Hair follicular keratinocyte (primary cell): ENCODE measurements around the gene IL36A. TPM values are rescaled to one million over a fixed set of nuclear protein-coding genes. Genes with fewer than 3 reads are reported as not detected.

Source experiments
- total RNA-seq: library from RNA; depleted of rRNA; stranded (reverse); fragments of >200 nt; gene quantifications from 2 replicates; pipeline ENCODE4 v1.2.3, GENCODE V29; 2015

Gene IL36A
- total RNA-seq = not detected in 2 replicates

DNA sequence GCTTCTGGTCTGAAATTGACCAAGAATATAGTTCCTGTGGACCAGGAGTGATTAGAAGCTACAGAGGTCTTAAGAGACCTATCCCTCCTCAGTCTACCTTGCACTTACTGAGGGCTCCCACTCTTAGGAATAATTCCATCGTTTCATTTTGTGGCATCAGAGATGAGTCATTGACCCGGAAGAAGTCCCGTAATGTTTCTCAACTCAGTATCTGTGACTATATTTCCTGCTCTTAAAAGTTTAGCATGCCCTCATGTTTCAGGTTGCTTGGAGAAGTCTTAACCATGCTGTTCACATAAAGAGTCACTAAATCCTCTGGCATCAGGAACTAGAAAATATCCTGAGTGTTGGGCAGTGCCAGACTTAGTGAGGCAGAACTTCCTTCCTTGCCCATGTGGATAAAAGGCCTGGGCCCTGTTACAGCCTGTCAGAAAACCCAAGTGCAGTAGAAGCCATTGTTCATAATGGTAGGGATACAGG is at the start of gene IL36A:
IL36A (plus strand) TSS at position 430 of the 480 bp plus-strand sequence. CDS start 413 bp downstream, outside the sequence.

DNA sequence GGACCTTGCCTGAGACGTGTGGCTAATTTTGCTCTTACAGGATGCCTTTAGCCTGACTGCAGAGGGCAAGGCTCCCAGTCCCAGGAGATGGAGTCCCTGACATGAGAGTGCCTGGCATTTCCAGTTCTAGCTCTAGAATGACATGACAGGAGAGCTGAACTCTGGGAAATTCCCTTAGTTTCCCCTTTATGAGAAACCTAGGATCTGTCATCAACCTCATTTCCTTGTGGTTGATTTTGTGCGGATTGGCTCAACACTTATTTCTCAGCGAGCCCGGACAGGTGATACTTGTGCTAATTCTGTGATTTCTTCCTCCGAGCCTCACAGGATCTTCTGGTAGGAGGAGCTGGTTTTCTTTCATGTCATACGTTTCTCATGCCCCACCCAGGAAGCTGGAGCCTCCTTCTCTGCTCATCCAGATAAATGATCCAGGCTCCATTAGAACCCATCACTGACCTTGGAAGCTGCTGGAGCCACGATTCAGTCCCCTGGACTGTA is 27.7 kb upstream of the IL36A start, which contains the start of gene IL36G:
IL36G (plus strand) TSS at position 448 of the 498 bp plus-strand sequence. CDS start 633 bp downstream, outside the sequence.

GRCh38 chr2:113052396-113052917 is 47.2 kb downstream of the IL36A start, which contains the start of gene IL36B:
Gene IL36B (minus strand): TSS chr2:113052867.

Other genes with a start within 250 kb of the IL36A start
- 11.3 and 21.2 TPM in 2 replicates for gene CKAP2L, start 240.8 kb upstream of the IL36A start, total RNA-seq
- gene IL1A, start 221.0 kb upstream of the IL36A start, total RNA-seq = 305 and 483 TPM in 2 replicates
- gene IL1B, start 168.7 kb upstream of the IL36A start, total RNA-seq = 199 and 298 TPM in 2 replicates
- gene IL37, start 94.3 kb upstream of the IL36A start, total RNA-seq = not detected in 2 replicates
- 5.0 and 9.3 TPM in 2 replicates for gene IL36G, start 27.5 kb upstream of the IL36A start, total RNA-seq
- not detected in 2 replicates for gene IL36B, start 47.4 kb downstream of the IL36A start, total RNA-seq
- gene IL36RN, start 53.7 kb downstream of the IL36A start, total RNA-seq = 0.15 and 1.0 TPM in 2 replicates
- gene IL1F10, start 62.5 kb downstream of the IL36A start, total RNA-seq = 0.08 and 1.3 TPM in 2 replicates
- gene IL1RN, start 122.1 kb downstream of the IL36A start, total RNA-seq = 16.9 and 21.4 TPM in 2 replicates
- gene PSD4, start 168.5 kb downstream of the IL36A start, total RNA-seq = 38.2 and 44.3 TPM in 2 replicates